ENCODE data around the gene ATP2B1.

Gene ATP2B1

DNA sequence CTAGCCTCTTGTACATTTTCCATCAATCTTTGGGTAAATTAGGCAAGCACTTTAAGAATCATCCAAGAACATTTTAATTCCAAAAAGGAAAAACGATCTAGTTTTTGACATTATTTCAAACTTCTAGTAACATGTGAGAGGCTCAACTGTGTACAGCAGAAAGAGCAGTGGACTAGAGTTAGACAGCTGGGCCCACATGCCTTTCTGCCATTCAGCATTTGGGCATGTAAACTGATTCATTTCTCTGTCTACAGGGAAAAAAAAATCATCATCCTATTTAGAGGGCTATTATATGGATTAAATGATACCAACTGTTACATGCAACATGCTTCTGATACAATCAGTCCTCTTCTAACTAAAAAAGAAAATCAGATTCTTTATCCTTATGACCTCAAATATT is 17.7 kb downstream of the ATP2B1 start:
- DNase-seq, result no peak

DNA sequence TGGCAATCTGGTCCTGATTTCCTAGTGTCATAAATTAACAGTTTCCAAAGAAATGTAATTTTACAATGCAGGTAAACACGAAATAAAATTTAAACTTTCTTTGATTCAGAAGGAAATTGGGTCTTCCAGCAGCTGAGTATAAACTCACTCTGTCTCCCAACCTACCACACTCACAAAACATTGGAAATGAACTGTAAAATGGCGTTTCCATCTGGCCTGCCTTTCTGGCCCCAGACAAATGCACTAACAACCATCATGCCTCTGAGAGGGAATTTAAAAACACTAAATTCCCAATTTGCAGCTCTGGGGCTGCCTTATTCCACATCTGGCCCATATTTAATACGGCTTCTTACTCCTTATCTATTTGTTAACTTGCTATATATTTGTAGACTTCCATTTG is 19.3 kb downstream of the ATP2B1 start:
- no peak for DNase-seq

DNA sequence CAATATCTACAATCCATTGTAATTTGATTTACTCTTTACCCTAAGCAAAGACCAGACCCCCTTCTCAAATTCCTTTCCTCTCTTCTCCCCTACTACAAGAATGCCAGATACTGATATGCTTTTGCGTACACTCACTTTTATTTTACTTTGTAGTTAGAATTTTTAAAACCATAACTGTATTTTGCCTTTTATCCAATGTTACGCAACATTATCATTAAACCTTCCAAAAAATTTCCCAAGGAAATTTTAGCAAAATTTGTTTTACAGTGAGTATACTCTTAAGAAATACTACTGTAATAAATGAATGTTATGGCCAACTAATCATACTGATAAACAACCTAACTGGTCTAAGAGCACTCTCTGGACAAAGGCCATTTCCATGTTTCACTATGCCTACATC is 22.3 kb downstream of the ATP2B1 start:
- DNase-seq, result no peak

DNA sequence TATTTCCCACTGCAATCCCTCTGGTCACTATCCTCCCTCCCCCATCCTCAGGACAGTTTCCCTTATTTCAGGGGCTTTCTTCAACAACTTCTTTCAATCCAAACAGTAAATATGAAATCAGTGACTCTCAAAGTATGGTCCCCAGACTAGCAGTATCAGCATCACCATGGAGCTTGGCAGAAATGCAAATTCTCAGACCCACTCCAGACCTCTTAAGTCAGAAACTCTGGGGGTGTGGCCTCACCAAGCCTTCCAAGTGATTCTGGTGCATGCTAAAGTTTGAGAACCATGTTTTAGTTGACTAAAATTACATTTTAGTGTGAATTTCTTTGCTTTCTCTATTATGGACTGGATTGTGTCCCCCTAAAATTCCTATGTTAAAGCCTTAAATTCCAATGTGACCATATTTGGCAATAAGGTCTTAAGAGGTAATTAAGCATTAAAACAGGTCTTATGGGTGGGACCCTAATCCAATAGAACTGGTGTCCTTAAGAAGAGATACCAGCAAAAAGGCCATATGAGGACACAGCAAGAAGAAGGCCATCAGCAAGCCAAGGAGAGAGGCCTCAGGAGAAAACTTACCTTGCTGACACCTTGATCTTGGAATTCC is 23.2 kb downstream of the ATP2B1 start:
- DNase-seq, result no peak

DNA sequence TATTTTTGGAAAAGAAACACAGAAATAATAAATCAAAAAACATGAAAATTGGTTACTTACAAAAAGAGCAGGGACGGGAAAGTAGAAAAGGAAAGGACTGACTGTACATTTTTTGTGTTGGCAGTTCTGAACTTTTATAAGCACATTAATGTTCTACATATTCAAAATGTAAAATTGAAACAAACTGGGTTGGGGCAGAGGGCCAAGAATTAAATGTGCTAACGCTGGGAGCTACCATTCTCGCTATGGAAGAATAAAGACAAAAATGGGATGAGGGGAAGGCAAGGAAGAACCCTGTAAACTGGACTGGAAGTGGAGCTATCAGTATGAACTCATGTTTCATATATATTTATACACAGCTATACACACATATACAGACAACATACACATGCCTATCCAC is 24.5 kb downstream of the ATP2B1 start:
- no peak for DNase-seq

DNA sequence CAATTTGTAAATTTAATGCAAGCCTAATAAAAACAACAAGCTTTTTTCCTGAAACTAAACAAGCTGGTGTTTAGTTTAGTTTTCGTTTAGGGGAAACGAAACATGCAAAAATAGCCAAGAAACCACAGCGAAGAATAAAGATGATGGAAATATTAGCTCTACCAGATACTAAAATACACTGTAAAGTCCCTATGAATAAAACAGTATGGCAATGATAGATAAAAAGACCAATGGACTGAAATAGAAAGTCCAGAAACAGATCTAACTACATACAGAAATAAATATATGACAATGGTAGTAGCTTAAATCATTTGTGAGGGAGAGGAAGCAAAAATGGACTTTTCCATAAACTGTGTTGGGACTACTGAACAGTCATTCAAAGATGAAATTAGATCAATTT is 26.4 kb downstream of the ATP2B1 start:
- DNase-seq, result no peak

DNA sequence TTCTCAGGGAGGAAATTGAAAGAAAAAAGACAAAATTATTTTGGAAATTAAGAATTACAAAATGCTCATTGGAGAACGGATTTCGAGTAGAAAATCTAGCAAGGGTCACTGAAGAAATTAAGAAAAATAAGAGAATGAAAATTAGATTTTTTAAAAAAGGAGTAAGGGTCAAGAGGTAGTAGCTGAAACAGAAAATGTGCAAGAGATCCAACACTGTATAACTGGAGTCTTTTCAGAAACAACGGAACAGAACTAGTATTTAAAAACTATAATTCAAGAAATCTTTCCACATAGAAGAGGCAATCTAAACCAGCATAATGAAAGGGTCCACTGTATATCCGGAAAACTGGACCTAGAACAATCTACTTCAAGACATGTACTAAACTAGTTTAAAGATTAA is 28.2 kb downstream of the ATP2B1 start:
- no peak for DNase-seq

DNA sequence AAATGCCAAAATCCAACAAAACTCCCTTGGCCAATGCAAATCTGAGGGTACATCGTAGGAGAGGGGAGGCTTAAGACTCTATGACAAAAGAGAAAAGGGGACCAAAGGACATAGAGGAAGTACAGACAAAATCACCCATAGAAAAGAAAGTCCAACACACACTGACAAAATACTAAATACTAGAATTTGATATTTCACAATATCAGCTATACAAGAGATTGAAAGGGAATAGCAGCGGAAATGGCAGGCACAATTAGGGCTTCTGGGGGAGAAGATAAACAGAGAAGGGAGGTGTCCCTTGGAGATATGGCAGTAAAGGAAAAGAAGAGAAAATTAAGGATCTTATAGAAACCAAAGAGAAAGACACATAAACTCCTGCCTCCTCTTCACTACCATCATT is 29.0 kb downstream of the ATP2B1 start:
- no peak for DNase-seq

DNA sequence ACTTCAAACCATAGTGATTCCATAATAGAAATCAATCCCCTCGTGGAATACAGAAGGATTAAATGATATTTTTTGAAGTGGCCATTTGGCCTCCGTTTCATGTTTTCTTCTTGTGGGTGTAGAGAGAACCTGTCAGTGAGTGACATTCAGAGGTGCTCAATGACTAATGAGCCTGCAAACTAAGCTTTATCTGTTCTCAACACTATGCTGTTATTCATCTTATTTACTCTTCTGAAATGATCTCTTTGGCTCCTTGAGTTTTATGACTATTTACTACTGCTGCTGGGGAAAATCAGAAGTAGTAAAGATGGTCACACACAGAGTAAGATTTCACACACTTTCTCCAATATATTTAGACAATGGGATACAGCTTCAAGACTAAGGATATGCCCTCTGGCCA is 30.4 kb downstream of the ATP2B1 start:
- DNase-seq, result no peak

DNA sequence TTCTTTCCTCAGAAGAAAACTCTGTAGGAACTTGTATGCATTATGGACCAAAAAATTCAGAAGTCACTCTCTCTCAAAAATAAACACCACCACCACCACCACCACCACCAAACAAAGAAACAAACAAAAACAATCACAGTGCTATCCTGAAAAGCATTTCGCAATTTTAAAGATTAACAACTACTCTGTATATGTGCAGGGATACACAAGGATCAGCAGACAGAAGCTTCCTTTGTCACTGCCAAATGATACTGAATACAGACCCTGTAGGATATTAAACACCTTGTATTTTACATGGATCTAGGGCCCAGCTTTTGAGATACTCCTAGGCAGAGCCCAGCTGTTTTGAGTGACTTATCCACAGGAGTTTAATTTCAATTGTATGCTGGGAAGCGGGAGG is 31.7 kb downstream of the ATP2B1 start:
- DNase-seq, result no peak

DNA sequence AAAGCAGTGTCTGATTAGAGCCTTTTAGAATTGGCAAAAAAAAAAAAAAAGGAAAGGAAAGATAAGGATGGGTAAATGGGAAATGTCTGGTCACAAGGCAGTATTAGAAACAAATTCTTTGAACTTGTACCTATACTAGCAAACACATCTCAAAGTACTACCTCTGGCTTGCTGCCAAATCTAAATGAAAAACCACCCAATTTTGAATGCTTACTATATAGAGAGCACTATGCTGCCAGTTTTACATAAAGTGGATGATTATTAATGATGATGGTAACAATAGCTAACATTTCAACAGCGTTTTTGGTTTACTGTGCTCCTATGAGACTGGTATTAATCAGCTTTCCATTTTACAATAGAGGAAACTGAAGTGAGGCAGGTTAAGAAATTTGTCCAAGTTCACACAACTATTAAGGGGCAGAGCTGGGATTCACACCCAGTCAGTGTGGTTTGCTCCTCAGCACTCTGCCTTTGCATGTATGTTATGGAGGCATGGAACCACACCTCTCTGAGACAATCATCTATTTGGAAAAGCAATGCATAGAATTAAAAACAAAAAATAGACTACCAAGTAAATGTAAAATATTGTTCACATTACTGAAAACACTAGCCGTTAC is 34.2 kb downstream of the ATP2B1 start:
- peak; percentile 25 for DNase-seq

DNA sequence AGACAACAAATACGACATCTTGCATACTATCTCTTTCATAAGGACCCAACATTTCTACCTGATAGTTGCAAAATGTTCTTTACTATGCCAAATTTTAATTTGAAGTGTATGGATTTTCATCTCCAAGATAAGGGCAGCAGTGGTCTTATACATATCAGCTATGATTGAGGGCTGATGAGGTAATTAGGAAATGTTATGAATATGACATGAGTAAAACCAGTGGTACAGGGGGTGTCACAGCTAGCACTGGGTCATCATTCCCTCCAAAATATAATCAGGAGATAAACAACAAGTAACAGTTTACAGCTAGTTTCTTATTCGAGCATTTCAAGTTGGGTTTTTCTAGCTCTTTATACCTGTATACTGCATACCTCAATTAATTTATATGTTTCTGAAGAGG is 35.0 kb downstream of the ATP2B1 start:
- DNase-seq, result no peak

DNA sequence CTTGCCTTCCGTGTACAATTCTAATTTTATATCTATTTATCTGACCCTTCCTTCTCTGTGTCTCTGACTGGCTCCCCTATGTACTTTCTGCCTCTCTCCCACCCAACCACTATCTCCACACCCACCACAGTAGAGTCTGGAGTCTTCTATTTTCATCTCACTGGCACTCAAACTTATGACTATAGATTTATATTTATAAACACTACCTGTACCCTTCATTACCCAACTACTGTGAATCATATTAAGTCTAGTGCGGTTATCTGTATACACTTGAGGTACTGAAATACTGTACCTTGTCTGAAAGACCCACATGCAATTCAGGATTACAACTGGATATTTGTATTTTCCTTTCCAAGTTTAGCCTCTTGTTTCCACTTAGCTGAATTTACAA is 36.1 kb downstream of the ATP2B1 start:
- no peak for DNase-seq

DNA sequence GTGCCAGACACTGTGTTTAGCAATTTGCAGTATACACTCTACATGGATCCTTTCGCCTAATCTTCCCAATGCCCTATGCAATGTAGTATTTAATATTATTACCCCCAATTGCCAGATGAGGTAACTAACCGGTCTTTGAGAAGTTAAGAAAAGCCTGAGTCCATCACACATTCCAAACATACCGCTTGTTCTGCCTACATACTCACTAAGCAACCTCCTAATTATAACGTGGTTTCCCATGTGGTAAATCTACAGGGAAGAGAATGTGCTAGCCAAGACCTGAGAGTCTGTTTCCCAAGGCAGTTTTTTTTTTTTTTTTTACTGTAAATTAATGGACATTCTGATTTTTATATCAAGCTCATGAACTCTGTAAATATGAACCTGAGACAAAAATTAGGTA is 37.2 kb downstream of the ATP2B1 start:
- no peak for DNase-seq

DNA sequence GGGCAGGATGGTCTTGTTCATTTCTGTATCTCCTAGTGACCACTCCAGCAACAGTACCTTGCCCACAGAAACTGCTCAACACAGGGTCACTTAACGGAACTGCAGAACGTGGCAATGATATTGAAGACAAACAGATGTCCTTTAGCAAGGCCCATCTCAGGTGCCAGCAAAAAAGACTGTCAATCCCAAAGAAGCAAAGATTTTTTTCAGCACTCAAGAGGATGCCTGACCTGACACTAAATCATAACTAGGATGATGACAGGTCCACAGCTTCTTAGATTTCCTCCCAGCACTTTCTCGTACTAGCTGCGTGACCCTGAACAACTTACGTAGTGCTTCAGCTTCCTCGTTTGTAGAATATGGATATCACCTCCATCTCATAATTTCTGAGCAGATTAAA is 39.4 kb downstream of the ATP2B1 start:
- DNase-seq, result no peak

DNA sequence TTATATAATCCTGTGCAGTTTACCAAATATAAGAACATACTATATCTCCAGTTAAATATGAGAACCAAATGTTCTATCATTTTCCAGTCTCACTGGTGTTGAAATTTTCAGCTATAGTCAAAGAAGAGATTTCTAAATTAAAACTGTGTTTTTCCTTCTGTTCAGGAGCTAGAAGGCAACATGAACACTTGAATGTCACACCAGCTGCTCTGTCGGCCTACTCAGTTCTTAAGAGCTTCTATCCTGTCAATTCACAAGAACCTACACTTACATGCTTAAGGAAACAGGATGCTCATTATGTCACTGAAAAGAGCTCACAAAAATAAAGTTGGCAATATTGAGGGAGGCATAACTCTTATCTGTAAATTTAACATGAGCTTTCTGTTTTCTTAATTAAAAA is 43.1 kb downstream of the ATP2B1 start:
- no peak for DNase-seq

DNA sequence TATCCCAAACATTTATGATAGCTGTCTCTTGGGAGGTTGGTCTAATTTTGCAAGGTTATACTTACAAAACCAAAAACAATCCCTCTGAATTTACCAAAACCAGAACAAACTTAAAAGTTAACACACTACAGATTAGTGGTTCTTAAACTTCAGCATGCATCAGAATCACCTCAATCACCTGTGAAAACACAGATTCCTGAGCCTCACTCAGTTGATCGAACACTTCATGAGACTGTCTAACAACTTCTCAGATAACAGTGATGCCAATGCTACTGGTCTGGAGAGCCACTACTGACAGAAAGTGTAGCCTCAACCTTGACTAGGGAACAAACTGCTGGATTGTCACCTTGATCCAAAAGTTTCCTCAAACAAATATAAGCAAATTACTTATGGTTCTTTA is 44.2 kb downstream of the ATP2B1 start:
- DNase-seq, result no peak

DNA sequence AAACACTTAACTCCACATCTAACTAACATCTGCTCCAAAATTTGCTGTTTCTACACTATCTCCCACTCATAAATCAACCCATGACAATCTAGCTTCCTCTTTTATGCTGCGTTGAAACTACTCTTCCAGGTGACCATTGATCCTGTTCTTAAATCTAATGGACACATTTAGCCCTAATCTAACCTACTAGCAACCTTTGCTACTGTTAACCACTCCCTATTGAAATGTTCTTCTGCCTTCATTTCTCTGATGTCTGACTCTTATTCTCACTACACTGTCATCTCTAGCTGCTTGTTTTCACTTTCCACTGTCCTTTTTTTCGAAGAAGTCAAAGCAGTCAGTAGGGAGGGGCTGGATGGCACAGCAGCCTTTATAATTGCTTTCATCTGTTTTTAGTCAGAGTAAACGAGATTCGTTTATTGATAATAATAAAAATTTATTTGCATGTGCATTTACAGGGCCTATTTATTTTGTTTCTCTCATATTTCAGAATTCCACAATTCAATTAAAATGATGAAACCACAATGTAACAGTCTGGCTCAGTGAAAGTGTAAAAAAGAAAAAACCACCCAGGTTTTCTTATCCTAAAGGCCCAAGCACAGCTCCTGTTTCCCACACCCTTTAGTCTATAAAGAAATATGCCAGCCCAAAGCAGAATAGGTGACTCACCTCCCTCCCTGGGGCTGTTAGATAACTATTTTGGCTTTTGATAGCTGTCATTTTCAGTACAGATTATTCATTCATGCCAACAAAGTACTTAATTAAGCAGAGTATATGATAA is 44.9 kb downstream of the ATP2B1 start:
- no peak for DNase-seq

DNA sequence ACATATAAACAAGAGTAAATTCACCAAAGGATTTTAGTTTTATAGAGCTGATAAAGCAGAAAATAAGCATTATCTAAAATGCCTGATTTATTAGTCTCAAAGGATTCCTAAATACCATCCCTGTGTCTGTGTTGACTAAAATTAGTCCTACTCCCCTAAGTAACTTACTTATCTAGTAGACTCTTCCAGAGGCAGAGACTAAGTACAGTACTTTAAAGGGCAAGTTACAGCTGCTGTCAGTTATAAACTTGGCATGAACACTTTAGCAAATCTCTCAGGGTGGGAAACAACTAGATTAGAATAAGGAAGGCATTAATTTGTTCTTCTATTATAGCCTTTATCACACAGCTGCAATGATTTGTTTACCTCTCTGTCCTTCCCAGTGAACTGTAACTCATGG is 46.0 kb downstream of the ATP2B1 start:
- no peak for DNase-seq

DNA sequence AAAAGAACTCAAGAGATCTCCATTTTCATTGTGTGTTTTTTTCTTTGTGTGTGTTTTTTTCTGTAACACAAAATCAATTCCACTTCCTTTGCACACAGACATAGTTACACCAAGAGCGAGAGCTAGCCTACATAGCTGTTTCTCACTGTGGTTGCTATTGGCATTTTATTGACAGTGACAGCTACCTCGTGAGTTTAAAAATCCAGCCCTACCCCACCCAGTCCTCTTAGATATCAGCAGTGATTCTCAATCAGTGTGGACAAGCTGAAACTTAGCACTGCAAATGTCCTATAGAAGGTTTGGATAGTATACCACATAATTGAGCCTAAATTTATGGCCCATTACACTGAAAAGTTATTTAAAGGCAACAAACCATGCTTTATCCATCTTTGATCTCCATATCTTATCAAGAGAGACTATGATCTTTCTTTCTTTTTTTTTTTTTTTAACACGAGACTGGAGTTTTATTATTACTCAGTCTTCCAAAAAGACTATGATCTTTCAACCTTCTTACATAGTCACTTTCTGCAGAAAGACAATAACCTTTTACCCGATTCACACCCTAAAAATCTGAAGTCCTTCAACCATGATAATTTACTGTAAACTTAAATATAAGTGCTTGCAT is 46.8 kb downstream of the ATP2B1 start:
- peak; percentile 15 for DNase-seq

DNA sequence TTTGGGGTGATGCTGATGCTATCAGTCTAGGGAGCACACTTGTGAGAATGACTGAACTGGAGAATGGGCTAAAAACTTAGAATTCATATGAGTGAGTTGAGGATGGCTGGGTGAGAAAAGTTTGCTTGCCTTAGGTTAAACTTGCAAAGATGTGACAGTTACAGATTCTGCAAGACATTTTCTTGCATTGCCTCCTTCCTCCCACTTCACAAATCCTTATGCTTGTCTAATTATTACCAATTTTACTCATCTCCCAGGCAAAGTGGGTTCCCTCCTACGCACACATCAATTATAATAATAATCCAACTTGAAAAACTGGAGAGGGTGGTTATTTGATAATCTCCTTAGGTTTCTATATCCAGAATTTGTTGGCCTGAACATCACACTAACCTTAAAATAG is 50.9 kb downstream of the ATP2B1 start:
- DNase-seq, result no peak

DNA sequence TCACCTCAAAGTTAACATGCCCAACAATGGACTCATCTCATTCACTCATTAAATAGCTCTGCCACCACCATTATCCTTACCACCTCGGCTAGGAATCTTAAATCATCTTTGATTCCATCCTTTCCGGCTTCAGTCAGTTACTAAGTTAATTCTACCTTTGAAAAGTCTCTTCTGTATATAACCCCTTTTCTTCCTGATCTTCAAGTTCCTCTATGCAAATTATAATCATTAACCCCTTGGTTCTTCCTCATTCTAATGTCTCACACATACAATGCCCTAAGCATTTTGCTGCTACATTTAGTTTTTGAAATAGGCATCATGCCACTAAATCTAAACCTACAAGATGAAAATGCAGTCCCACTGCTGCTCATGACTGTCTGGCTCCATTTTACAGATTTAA is 51.6 kb downstream of the ATP2B1 start:
- DNase-seq, result no peak

DNA sequence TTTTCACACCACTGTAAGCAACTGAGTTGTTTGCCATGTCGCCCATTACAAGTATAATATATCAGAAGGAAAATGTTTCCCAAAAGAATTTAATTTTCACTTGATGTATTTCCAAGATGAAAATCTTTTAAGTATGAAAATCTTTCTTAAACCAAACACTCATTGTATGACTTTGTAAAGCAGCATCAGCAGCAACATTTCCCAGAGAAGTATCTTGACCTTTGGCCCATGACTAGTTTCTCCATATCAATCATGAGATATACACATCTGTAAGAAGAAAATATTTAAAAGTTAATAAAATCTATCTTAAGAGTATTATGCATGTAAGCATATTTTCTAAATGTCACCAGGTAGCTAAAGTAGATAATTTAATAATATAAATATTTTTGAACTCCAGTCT is 52.8 kb downstream of the ATP2B1 start:
- DNase-seq, result no peak

DNA sequence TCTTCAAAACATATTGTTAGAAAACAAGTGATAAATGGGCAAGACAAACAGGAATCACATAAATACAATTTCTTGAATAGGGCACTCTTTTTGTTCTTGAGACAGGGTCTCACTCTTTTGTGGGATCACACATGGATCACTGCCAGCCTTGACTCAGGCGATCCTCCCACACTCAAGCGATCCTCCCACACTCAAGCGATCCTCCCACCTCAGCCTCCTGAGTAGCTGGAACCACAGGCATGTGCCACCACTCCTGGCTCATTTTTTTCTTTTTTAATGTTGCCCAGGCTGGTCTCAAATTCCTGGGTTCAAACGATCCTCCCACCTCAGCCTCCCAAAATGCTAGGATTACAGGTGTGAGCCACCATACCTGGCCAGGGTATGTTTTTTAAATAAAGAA is 57.4 kb downstream of the ATP2B1 start:
- no peak for DNase-seq
